T-cell (primary cell): Measurements from ENCODE around the gene GALNT14. TPM values are rescaled to one million over a fixed set of nuclear protein-coding genes. Genes with fewer than 3 reads are reported as not detected.

Experiments used
- ATAC-seq, 4 experiments: fragments of 200-7000 bp in 3 of 4; fragments of 150-1000 bp in 1 of 4; cut with Tn5 transposase; replicated peaks in 1 of 4; 1 replicate in 3 of 4; 2 replicates in 1 of 4; pipeline ENCODE4 v1.10.0; 2021; ENCODE audit warnings: moderate library complexity in 3 of 4, mild to moderate bottlenecking in 2 of 4, moderate number of reproducible peaks in 1 of 4
- CTCF ChIA-PET, 2 donors: fragments of 300-600 bp; sonication (Branson Sonifier 250); formaldehyde crosslinking; loops; one replicate each; lab custom pipeline; 2022; ENCODE audit warnings: antibody characterized with exemption in 2 of 2; lab: Charles Lee
- POLR2A ChIA-PET, 2 donors: fragments of 300-600 bp; sonication (Branson Sonifier 250); formaldehyde crosslinking; loops; one replicate each; lab custom pipeline; 2022; ENCODE audit warnings: antibody characterized with exemption in 2 of 2; lab: Charles Lee
- DNase-seq, 35 experiments: peaks; one replicate each; pipeline versions ENCODE4 v3.0.0 to v3.0.0-alpha.2; 2013 to 2023
- H3K27ac ChIP-seq: one replicate; pipeline ENCODE4 v1.5.1; 2013; ENCODE audit warnings: low read length
- H3K27me3 ChIP-seq, 2 experiments: replicated peaks in 1 of 2; 1 replicate in 1 of 2; 2 replicates in 1 of 2; pipeline versions ENCODE4 v1.6.1 to v1.7.0; 2013; ENCODE audit warnings: low read length in 1 of 2, mixed read lengths in 1 of 2; ENCODE audit not compliant: control insufficient read depth in 2 of 2, insufficient read depth in 2 of 2; ENCODE audit errors: extremely low read depth in 1 of 2
- H3K36me3 ChIP-seq, 2 donors: 1 replicate in 1 of 2; 2 replicates in 1 of 2; pipeline versions ENCODE4 v1.6.1 to v1.7.0; 2013; ENCODE audit warnings: low read length in 1 of 2; ENCODE audit not compliant: control insufficient read depth in 2 of 2, insufficient read depth in 1 of 2; ENCODE audit errors: extremely low read depth in 1 of 2
- H3K4me1 ChIP-seq, 2 experiments: 1 replicate in 1 of 2; 2 replicates in 1 of 2; pipeline versions ENCODE4 v1.6.1 to v1.7.0; 2013; ENCODE audit warnings: low read length in 2 of 2, mixed read lengths in 1 of 2; ENCODE audit not compliant: insufficient read depth in 2 of 2, control insufficient read depth in 1 of 2; ENCODE audit errors: extremely low read depth in 1 of 2
- H3K4me3 ChIP-seq, 2 donors: 1 replicate in 1 of 2; 2 replicates in 1 of 2; pipeline versions ENCODE4 v1.5.1 to v1.7.0; 2013; ENCODE audit warnings: mild to moderate bottlenecking in 2 of 2, low read length in 1 of 2, moderate library complexity in 1 of 2; ENCODE audit not compliant: control insufficient read depth in 1 of 2; ENCODE audit errors: extremely low read depth in 1 of 2
- H3K9me3 ChIP-seq: 2 replicates; pipeline ENCODE4 v1.7.0; 2013
- H3K27ac Mint-ChIP-seq, 2 donors: one replicate each; pipeline ENCODE4 v1.8.0; 2020 to 2021; ENCODE audit warnings: mild to moderate bottlenecking in 2 of 2, mixed read lengths in 2 of 2
- H3K27me3 Mint-ChIP-seq, 2 donors: one replicate each; pipeline ENCODE4 v1.8.0; 2021 to 2022; ENCODE audit warnings: mixed read lengths in 2 of 2
- H3K36me3 Mint-ChIP-seq: one replicate; pipeline ENCODE4 v1.8.0; 2021; ENCODE audit warnings: mixed read lengths
- H3K4me1 Mint-ChIP-seq, 3 donors: one replicate each; pipeline ENCODE4 v1.8.0; 2020 to 2022; ENCODE audit warnings: mixed read lengths in 3 of 3, mild to moderate bottlenecking in 1 of 3
- H3K4me3 Mint-ChIP-seq, 3 donors: one replicate each; pipeline ENCODE4 v1.8.0; 2020 to 2022; ENCODE audit warnings: mild to moderate bottlenecking in 3 of 3, mixed read lengths in 3 of 3, moderate library complexity in 3 of 3
- H3K9me3 Mint-ChIP-seq, 3 donors: one replicate each; pipeline ENCODE4 v1.8.0; 2020 to 2022; ENCODE audit warnings: mixed read lengths in 3 of 3
- WGBS: methylation state at CpG from one replicate; pipeline ENCODE4 v1.1.5; 2013; ENCODE audit warnings: missing lambda C conversion rate; ENCODE audit not compliant: insufficient coverage; 5-methylcytosine and 5-hydroxymethylcytosine counted together
- total RNA-seq, 35 experiments: library from RNA in 6 of 35; stranded (reverse) in 6 of 35; fragments of 120-200 nt in 1 of 35; gene quantifications; one replicate each; pipeline versions ENCODE4 v1.2.1 to v1.2.4 and lab custom pipeline; 2013 to 2026

The GALNT14 gene
- total RNA-seq, 5 donors from 2014 or later (not counting 1 experiment from before 2014, with no cell fraction given), result 0.29 to 0.38 TPM; not detected in 3

- no peak overlapping the region for H3K4me3 Mint-ChIP-seq
- H3K4me1 ChIP-seq, result no peaks in the 10 kb centered on the region
Measured at GRCh38 chr2:31008561-31009114, 129.6 kb downstream of the GALNT14 start.

GRCh38 chr2:31004257-31004656 lies 134.0 kb downstream of the GALNT14 start:
- Mint-ChIP-seq H3K4me3 (no peak overlapping the region), H3K27me3 (peaks cover 9 to 12% of the 10 kb centered on the region in 2 donors), H3K4me1 (no peaks in the 10 kb centered on the region), H3K27ac (peak overlapping the region in 1 of 2 donors; percentile 43), H3K9me3 (no peaks in the 10 kb centered on the region), H3K36me3 (no peaks in the 10 kb centered on the region)
- H3K27ac ChIP-seq, result no peak overlapping the region
- DNase-seq (no peak), ATAC-seq (no peak)
- H3K9me3 ChIP-seq, result no peaks in the 10 kb centered on the region
- H3K27me3 ChIP-seq, result peaks cover 0 to 8% of the 10 kb centered on the region in 2 experiments
- no peaks in the 10 kb centered on the region for H3K4me1 ChIP-seq
- POLR2A ChIA-PET, result no interaction called here
- CTCF ChIA-PET, result no interaction called here
- no peak overlapping the region for H3K4me3 ChIP-seq
- no peaks in the 10 kb centered on the region for H3K36me3 ChIP-seq

More at GRCh38 chr2:31008561-31009114, 129.6 kb downstream of the GALNT14 start:
- Histone ChIP-seq H3K4me3 (no peak overlapping the region), H3K36me3 (no peaks in the 10 kb centered on the region), H3K27ac (no peak overlapping the region), H3K27me3 (peaks cover 0 to 11% of the 10 kb centered on the region in 2 experiments), H3K9me3 (no peaks in the 10 kb centered on the region)
- no peak overlapping the region for H3K27ac Mint-ChIP-seq
- no peaks in the 10 kb centered on the region for H3K36me3 Mint-ChIP-seq
- H3K27me3 Mint-ChIP-seq, result peaks cover 12 to 17% of the 10 kb centered on the region in 2 donors
- DNase-seq (no peak), ATAC-seq (no peak)
- H3K4me1 Mint-ChIP-seq, result no peaks in the 10 kb centered on the region
- 70% methylated on average over 11 of the region's 12 CpGs for WGBS
- ChIA-PET CTCF (interaction anchor here in 1 of 2 donors (0.6 kb wide), 1 partner anchor 328 kb away, joined by 3 read pairs; no protein-coding TSS in a partner anchor), POLR2A (no interaction called here)
- no peaks in the 10 kb centered on the region for H3K9me3 Mint-ChIP-seq

GRCh38 chr2:31003749-31004148 lies 134.5 kb downstream of the GALNT14 start:
- H3K4me1 ChIP-seq, result no peaks in the 10 kb centered on the region
- H3K4me3 Mint-ChIP-seq, result no peak overlapping the region
- ChIA-PET POLR2A (no interaction called here), CTCF (no interaction called here)
- H3K9me3 Mint-ChIP-seq, result no peaks in the 10 kb centered on the region
- H3K9me3 ChIP-seq, result no peaks in the 10 kb centered on the region
- peaks cover 8 to 11% of the 10 kb centered on the region in 2 donors for H3K27me3 Mint-ChIP-seq
- DNase-seq (no peak), ATAC-seq (no peak)
- H3K4me3 ChIP-seq, result no peak overlapping the region
- no peak overlapping the region for H3K27ac ChIP-seq
- H3K36me3 Mint-ChIP-seq, result no peaks in the 10 kb centered on the region
- 69% methylated on average over 3 of the region's 8 CpGs for WGBS
- peaks cover 0 to 4% of the 10 kb centered on the region in 2 experiments for H3K27me3 ChIP-seq
- no peaks in the 10 kb centered on the region for H3K36me3 ChIP-seq
- no peaks in the 10 kb centered on the region for H3K4me1 Mint-ChIP-seq
- no peak overlapping the region for H3K27ac Mint-ChIP-seq

- peaks cover 0 to 3% of the 10 kb centered on the region in 2 experiments for H3K27me3 ChIP-seq
- no peak for ATAC-seq
- H3K9me3 ChIP-seq, result no peaks in the 10 kb centered on the region
- no peak overlapping the region for H3K4me3 Mint-ChIP-seq
- H3K4me1 ChIP-seq, result no peaks in the 10 kb centered on the region
- H3K9me3 Mint-ChIP-seq, result no peaks in the 10 kb centered on the region
- H3K4me3 ChIP-seq, result no peak overlapping the region
- ChIA-PET CTCF (no interaction called here), POLR2A (no interaction called here)
- H3K36me3 Mint-ChIP-seq, result no peaks in the 10 kb centered on the region
- H3K27ac Mint-ChIP-seq, result no peak overlapping the region
- no peak overlapping the region for H3K27ac ChIP-seq
- no peaks in the 10 kb centered on the region for H3K36me3 ChIP-seq
- no CpG with 5 or more reads among the region's 4 CpGs for WGBS
- H3K27me3 Mint-ChIP-seq, result peaks cover 11 to 12% of the 10 kb centered on the region in 2 donors
- no peaks in the 10 kb centered on the region for H3K4me1 Mint-ChIP-seq
- no peak for DNase-seq
Measured at GRCh38 chr2:31002537-31003150, 135.6 kb downstream of the GALNT14 start.

GRCh38 chr2:31000970-31001369 lies 137.3 kb downstream of the GALNT14 start:
- Histone ChIP-seq H3K4me3 (no peak overlapping the region), H3K36me3 (no peaks in the 10 kb centered on the region), H3K27me3 (peaks cover 0 to 3% of the 10 kb centered on the region in 2 experiments), H3K27ac (no peak overlapping the region), H3K4me1 (no peaks in the 10 kb centered on the region), H3K9me3 (no peaks in the 10 kb centered on the region)
- H3K4me3 Mint-ChIP-seq, result no peak overlapping the region
- no peak overlapping the region for H3K27ac Mint-ChIP-seq
- CTCF ChIA-PET, result no interaction called here
- H3K9me3 Mint-ChIP-seq, result no peaks in the 10 kb centered on the region
- no peaks in the 10 kb centered on the region for H3K4me1 Mint-ChIP-seq
- peaks cover 11 to 12% of the 10 kb centered on the region in 2 donors for H3K27me3 Mint-ChIP-seq
- WGBS, result 77% methylated on average over 2 of the region's 3 CpGs
- ATAC-seq (no peak), DNase-seq (no peak)
- H3K36me3 Mint-ChIP-seq, result no peaks in the 10 kb centered on the region
- POLR2A ChIA-PET, result no interaction called here

- H3K9me3 Mint-ChIP-seq, result no peaks in the 10 kb centered on the region
- ChIA-PET POLR2A (no interaction called here), CTCF (no interaction called here)
- ATAC-seq (no peak), DNase-seq (no peak)
- no peaks in the 10 kb centered on the region for H3K36me3 Mint-ChIP-seq
- 89% methylated on average over 3 of the region's 3 CpGs for WGBS
- no peak overlapping the region for H3K27ac ChIP-seq
- no peak overlapping the region for H3K4me3 ChIP-seq
- H3K4me3 Mint-ChIP-seq, result no peak overlapping the region
- no peaks in the 10 kb centered on the region for H3K9me3 ChIP-seq
- H3K27ac Mint-ChIP-seq, result no peak overlapping the region
- H3K27me3 ChIP-seq, result peaks cover 0 to under 1% of the 10 kb centered on the region in 2 experiments
- no peaks in the 10 kb centered on the region for H3K4me1 ChIP-seq
- no peaks in the 10 kb centered on the region for H3K4me1 Mint-ChIP-seq
- H3K36me3 ChIP-seq, result no peaks in the 10 kb centered on the region
- peaks cover 7 to 12% of the 10 kb centered on the region in 2 donors for H3K27me3 Mint-ChIP-seq
Measured at GRCh38 chr2:30998672-30999071, 139.6 kb downstream of the GALNT14 start.
